Astrocyte (in vitro differentiated cells and primary cell): Measurements from ENCODE around the gene PRDM15. TPM values are rescaled to one million over a fixed set of nuclear protein-coding genes. Genes with fewer than 3 reads are reported as not detected.

Experiments used
- DNase-seq: peaks from one replicate; pipeline ENCODE4 v3.0.0-alpha.2; 2010; ENCODE audit warnings: low read depth
- FAIRE-seq: peaks from 2 replicates; lab custom pipeline; 2011; peaks lifted over from hg19 to GRCh38; lab: Jason Lieb, UNC
- H2AFZ ChIP-seq: 2 replicates; pipeline ENCODE4 v1.6.0; 2012; ENCODE audit warnings: low read depth, low read length, inconsistent platforms
- H3K27ac ChIP-seq: 2 replicates; pipeline ENCODE4 v1.5.1; 2011; ENCODE audit warnings: low read depth, low read length, inconsistent platforms
- H3K27me3 ChIP-seq: 2 replicates; pipeline ENCODE4 v1.6.0; 2011; ENCODE audit warnings: low read length, inconsistent platforms; ENCODE audit not compliant: insufficient read depth
- H3K36me3 ChIP-seq: 2 replicates; pipeline ENCODE4 v1.5.1; 2011; ENCODE audit warnings: low read length, inconsistent platforms; ENCODE audit not compliant: insufficient read depth
- H3K4me1 ChIP-seq: 2 replicates; pipeline ENCODE4 v1.5.1; 2011; ENCODE audit warnings: low read length, inconsistent platforms; ENCODE audit not compliant: insufficient read depth
- H3K4me2 ChIP-seq: 2 replicates; pipeline ENCODE4 v1.6.0; 2012; ENCODE audit warnings: low read length, inconsistent platforms
- H3K4me3 ChIP-seq: 2 replicates; pipeline ENCODE4 v1.5.1; 2011; ENCODE audit warnings: low read depth, mild to moderate bottlenecking, low read length, inconsistent platforms; ENCODE audit not compliant: insufficient read depth
- H3K79me2 ChIP-seq: 2 replicates; pipeline ENCODE4 v1.6.0; 2012; ENCODE audit warnings: mild to moderate bottlenecking, low read length, inconsistent platforms; ENCODE audit not compliant: insufficient read depth
- H3K9ac ChIP-seq: 2 replicates; pipeline ENCODE4 v1.6.0; 2012; ENCODE audit warnings: mild to moderate bottlenecking, low read length, inconsistent platforms
- H3K9me3 ChIP-seq: 2 replicates; pipeline ENCODE4 v1.5.1; 2012; ENCODE audit warnings: low read depth, mild to moderate bottlenecking, low read length, inconsistent platforms; ENCODE audit not compliant: insufficient read depth
- H4K20me1 ChIP-seq: 2 replicates; pipeline ENCODE4 v1.6.0; 2012; ENCODE audit warnings: low read length, inconsistent platforms; ENCODE audit not compliant: insufficient read depth
- H3K27ac Mint-ChIP-seq: one replicate; pipeline ENCODE4 v1.8.0; 2021; ENCODE audit warnings: mild to moderate bottlenecking, mixed read lengths; ENCODE audit not compliant: unreplicated experiment
- H3K27me3 Mint-ChIP-seq: one replicate; pipeline ENCODE4 v1.8.0; 2021; ENCODE audit warnings: low read depth, mixed read lengths; ENCODE audit not compliant: unreplicated experiment
- H3K36me3 Mint-ChIP-seq: one replicate; pipeline ENCODE4 v1.8.0; 2021; ENCODE audit warnings: low read depth, mixed read lengths; ENCODE audit not compliant: unreplicated experiment
- H3K4me1 Mint-ChIP-seq: one replicate; pipeline ENCODE4 v1.8.0; 2021; ENCODE audit warnings: low read depth, mixed read lengths; ENCODE audit not compliant: unreplicated experiment
- H3K4me3 Mint-ChIP-seq: one replicate; pipeline ENCODE4 v1.8.0; 2021; ENCODE audit warnings: mild to moderate bottlenecking, moderate library complexity, mixed read lengths; ENCODE audit not compliant: unreplicated experiment
- H3K9me3 Mint-ChIP-seq: one replicate; pipeline ENCODE4 v1.8.0; 2021; ENCODE audit warnings: mild to moderate bottlenecking, mixed read lengths; ENCODE audit not compliant: unreplicated experiment
- EZH2 ChIP-seq: IDR thresholded peaks from 2 replicates; pipeline ENCODE4 v1.6.1; 2012; ENCODE audit warnings: mild to moderate bottlenecking, low read length, inconsistent platforms; ENCODE audit not compliant: insufficient read depth
- total RNA-seq: library from RNA; stranded (reverse); gene quantifications from 2 replicates; pipeline ENCODE4 v1.2.1, GENCODE V29; 2021
- TF ChIP-seq, protein P1 (sequence below): IDR thresholded peaks from 2 replicates; pipeline ENCODE4 v1.5.1; 2011; ENCODE audit warnings: low read depth, mild to moderate bottlenecking, inconsistent platforms, low read length, moderate library complexity; ENCODE audit not compliant: insufficient read depth

PRDM15 gene
- total RNA-seq, 1 donor from 2014 or later, result 6.8 TPM

DNA sequence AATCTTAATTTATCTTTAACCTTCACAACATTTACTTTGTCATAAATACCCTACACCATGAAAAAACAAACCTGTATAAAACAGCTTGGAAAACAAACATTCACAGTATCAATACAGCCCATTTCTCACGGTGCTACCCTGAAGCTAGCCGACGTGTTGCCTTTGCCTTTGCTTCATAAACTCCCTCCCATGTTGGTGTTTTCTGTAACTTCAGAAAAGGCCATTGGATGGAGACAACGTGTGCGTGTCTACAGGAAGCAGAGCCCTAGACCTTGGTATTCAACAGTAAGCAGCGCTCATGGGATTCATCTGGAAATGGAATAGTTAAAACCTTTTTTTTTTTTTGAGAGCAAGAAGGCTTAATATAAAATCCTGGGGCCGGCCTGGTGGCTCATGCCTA lies 7.2 kb upstream of the PRDM15 start:
- no peaks in the 10 kb centered on the region for H3K9me3 Mint-ChIP-seq
- Histone ChIP-seq H3K79me2 (no peaks in the 10 kb centered on the region), H3K9me3 (no peaks in the 10 kb centered on the region), H2AFZ (no peak overlapping the region), H3K9ac (no peak overlapping the region), H3K4me1 (no peaks in the 10 kb centered on the region), H3K27ac (no peak overlapping the region), H4K20me1 (no peaks in the 10 kb centered on the region), H3K36me3 (no peaks in the 10 kb centered on the region), H3K4me3 (no peak overlapping the region), H3K27me3 (no peaks in the 10 kb centered on the region), H3K4me2 (no peak overlapping the region)
- H3K27me3 Mint-ChIP-seq, result peaks cover 10% of the 10 kb centered on the region
- no peak overlapping the region for H3K27ac Mint-ChIP-seq
- TF ChIP-seq EZH2, result no peak
- TF ChIP-seq, protein P1, sequence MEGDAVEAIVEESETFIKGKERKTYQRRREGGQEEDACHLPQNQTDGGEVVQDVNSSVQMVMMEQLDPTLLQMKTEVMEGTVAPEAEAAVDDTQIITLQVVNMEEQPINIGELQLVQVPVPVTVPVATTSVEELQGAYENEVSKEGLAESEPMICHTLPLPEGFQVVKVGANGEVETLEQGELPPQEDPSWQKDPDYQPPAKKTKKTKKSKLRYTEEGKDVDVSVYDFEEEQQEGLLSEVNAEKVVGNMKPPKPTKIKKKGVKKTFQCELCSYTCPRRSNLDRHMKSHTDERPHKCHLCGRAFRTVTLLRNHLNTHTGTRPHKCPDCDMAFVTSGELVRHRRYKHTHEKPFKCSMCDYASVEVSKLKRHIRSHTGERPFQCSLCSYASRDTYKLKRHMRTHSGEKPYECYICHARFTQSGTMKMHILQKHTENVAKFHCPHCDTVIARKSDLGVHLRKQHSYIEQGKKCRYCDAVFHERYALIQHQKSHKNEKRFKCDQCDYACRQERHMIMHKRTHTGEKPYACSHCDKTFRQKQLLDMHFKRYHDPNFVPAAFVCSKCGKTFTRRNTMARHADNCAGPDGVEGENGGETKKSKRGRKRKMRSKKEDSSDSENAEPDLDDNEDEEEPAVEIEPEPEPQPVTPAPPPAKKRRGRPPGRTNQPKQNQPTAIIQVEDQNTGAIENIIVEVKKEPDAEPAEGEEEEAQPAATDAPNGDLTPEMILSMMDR, result no peak
- no peaks in the 10 kb centered on the region for H3K4me1 Mint-ChIP-seq
- FAIRE-seq (no peak), DNase-seq (no peak)
- no peak overlapping the region for H3K4me3 Mint-ChIP-seq
- peaks cover 2% of the 10 kb centered on the region for H3K36me3 Mint-ChIP-seq

DNA sequence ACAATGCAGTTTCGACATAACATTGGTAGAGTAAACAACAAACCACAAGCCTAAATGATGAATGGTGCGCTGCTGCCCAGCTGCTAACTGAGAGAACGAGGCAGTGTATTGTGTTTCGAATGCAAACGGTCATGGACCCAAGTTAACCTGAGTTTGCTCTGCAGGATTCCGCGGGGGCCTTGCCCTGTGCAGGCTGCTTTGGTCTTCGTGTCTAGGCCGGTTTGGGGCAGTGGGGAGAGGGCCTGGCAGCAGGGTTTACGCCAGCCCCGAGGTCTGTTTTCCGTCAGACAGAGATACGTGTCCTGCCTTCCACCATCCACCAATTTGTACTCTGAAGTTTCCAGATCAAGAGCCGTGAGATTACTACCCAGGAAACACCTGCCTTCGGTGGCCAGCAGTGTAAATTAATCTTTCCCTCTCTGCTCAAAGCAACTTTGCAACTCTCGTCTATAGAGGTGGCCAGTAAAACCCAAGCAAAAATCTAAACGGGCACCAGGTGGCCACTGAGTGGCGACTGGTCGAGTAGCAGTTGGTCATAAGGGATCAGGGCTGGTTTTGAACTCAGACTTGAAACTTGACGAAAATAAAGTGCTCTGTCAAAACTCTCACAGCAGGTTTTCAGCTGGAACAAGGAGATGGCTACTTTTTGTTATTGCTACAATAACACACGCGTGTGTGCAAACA lies 6.3 kb upstream of the PRDM15 start:
- Mint-ChIP-seq H3K27me3 (peaks cover 10% of the 10 kb centered on the region), H3K4me1 (no peaks in the 10 kb centered on the region), H3K27ac (no peak overlapping the region), H3K4me3 (no peak overlapping the region), H3K36me3 (peaks cover 2% of the 10 kb centered on the region), H3K9me3 (no peaks in the 10 kb centered on the region)
- H2AFZ ChIP-seq, result no peak overlapping the region
- TF ChIP-seq EZH2, result no peak
- H3K9me3 ChIP-seq, result no peaks in the 10 kb centered on the region
- FAIRE-seq, result no peak
- no peaks in the 10 kb centered on the region for H3K27me3 ChIP-seq
- peak; percentile 22 for DNase-seq
- H3K27ac ChIP-seq, result no peak overlapping the region
- H3K4me2 ChIP-seq, result no peak overlapping the region
- no peaks in the 10 kb centered on the region for H3K36me3 ChIP-seq
- no peak overlapping the region for H3K4me3 ChIP-seq
- H3K4me1 ChIP-seq, result no peaks in the 10 kb centered on the region
- no peaks in the 10 kb centered on the region for H3K79me2 ChIP-seq
- no peak overlapping the region for H3K9ac ChIP-seq
- no peaks in the 10 kb centered on the region for H4K20me1 ChIP-seq

DNA sequence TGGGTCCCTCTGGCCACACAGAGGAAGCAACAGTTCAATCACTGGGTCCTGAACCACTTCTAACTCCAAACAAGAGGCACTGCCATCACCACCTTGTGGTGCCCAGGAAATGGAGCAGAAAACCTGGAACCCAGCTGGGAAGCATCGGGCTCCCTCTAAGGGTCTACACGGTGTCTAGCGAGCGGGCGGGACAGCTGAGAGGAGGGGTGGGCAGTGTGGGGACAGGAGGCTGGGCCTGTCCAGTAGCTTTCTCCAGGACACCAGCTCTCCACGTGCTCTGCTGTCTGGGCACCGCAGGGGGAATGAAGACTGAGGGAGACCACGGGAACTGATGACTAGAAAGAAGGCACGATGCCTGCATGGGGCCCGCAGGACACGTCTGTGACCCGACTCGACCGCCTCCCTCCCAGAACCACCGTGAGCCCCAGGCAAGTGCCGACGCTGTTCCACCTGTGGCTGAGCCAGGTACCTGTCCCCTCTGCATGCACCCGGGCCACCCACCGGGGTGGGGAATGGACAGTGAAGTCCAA lies 5.4 kb upstream of the PRDM15 start:
- H3K4me1 ChIP-seq, result peaks cover 4% of the 10 kb centered on the region
- no peak overlapping the region for H3K4me3 ChIP-seq
- H4K20me1 ChIP-seq, result no peaks in the 10 kb centered on the region
- no peak overlapping the region for H3K27ac ChIP-seq
- H3K9me3 ChIP-seq, result no peaks in the 10 kb centered on the region
- TF ChIP-seq, protein P1, result no peak
- TF ChIP-seq EZH2, result no peak
- H3K79me2 ChIP-seq, result no peaks in the 10 kb centered on the region
- peaks cover 10% of the 10 kb centered on the region for H3K27me3 Mint-ChIP-seq
- no peak overlapping the region for H2AFZ ChIP-seq
- no peak overlapping the region for H3K4me2 ChIP-seq
- H3K4me1 Mint-ChIP-seq, result no peaks in the 10 kb centered on the region
- H3K9ac ChIP-seq, result no peak overlapping the region
- DNase-seq, result no peak
- no peak overlapping the region for H3K4me3 Mint-ChIP-seq
- no peak for FAIRE-seq
- H3K27ac Mint-ChIP-seq, result no peak overlapping the region
- no peaks in the 10 kb centered on the region for H3K36me3 ChIP-seq
- H3K36me3 Mint-ChIP-seq, result peaks cover 2% of the 10 kb centered on the region
- no peaks in the 10 kb centered on the region for H3K27me3 ChIP-seq
- no peaks in the 10 kb centered on the region for H3K9me3 Mint-ChIP-seq
